HCT116 (cell line): Measurements from ENCODE around the gene IL17B.

Source experiments
- FOSL1 ChIP-seq: IDR thresholded peaks from 2 replicates; pipeline ENCODE4 v1.6.1; 2012; ENCODE audit warnings: low read depth
- POLR2A ChIP-seq: IDR thresholded peaks from 2 replicates; pipeline ENCODE4 v1.7.0; 2011; ENCODE audit warnings: borderline replicate concordance; ENCODE audit not compliant: insufficient read depth, insufficient read length; ENCODE audit errors: extremely low read depth
- POLR2AphosphoS5 ChIP-seq: IDR thresholded peaks from 2 replicates; pipeline ENCODE4 v1.6.1; 2011; ENCODE audit warnings: mild to moderate bottlenecking, low read depth, low read length, moderate library complexity
- RAD21 ChIP-seq: IDR thresholded peaks from 2 replicates; pipeline ENCODE4 v1.6.1; 2012; ENCODE audit warnings: low read depth, mild to moderate bottlenecking
- SIN3A ChIP-seq: IDR thresholded peaks from 2 replicates; pipeline ENCODE4 v1.6.1; 2012; ENCODE audit warnings: low read depth
- YY1 ChIP-seq: IDR thresholded peaks from 2 replicates; pipeline ENCODE4 v1.6.1; 2011; ENCODE audit warnings: low read length, low read depth, moderate library complexity, mild to moderate bottlenecking; ENCODE audit not compliant: insufficient replicate concordance; ENCODE audit errors: extremely low read depth
- TF ChIP-seq, protein P1 (sequence below): IDR thresholded peaks from 2 replicates; pipeline ENCODE4 v1.6.1; 2012; ENCODE audit warnings: low read depth
- TF ChIP-seq, protein P2 (sequence below), 3 experiments: fragments of 200-600 bp in 1 of 3; sonication (generic) in 1 of 3; IDR thresholded peaks in 2 of 3; conservative IDR thresholded peaks in 1 of 3; 2 replicates each; pipeline ENCODE4 v1.5.1; 2012 to 2017; ENCODE audit warnings: low read depth in 2 of 3, low read length in 2 of 3, antibody characterized with exemption in 1 of 3, borderline replicate concordance in 1 of 3, control low read depth in 1 of 3, mild to moderate bottlenecking in 1 of 3, mixed read lengths in 1 of 3, mixed run types in 1 of 3, moderate library complexity in 1 of 3; ENCODE audit not compliant: insufficient read depth in 1 of 3

DNA sequence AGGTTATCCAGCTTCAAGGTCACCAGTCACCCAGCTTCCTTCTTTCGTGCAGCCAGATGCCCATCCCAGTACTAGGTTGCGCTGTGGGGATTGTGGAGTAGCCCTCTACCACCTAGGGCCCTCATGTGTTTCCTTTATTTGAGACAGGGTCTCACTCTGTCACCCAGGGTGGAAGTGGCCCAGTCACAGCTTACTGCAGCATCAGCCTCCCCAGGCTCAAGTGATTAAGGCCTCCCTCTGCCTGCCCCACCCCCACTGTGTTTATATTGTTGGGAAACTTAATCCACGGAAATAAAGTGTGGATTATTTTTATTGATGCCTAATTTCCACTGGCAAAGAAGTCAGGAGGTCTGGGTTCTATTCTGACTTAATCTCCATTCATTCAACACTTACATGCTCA, 4.3 kb downstream of the IL17B start:
- TF ChIP-seq, protein P1, sequence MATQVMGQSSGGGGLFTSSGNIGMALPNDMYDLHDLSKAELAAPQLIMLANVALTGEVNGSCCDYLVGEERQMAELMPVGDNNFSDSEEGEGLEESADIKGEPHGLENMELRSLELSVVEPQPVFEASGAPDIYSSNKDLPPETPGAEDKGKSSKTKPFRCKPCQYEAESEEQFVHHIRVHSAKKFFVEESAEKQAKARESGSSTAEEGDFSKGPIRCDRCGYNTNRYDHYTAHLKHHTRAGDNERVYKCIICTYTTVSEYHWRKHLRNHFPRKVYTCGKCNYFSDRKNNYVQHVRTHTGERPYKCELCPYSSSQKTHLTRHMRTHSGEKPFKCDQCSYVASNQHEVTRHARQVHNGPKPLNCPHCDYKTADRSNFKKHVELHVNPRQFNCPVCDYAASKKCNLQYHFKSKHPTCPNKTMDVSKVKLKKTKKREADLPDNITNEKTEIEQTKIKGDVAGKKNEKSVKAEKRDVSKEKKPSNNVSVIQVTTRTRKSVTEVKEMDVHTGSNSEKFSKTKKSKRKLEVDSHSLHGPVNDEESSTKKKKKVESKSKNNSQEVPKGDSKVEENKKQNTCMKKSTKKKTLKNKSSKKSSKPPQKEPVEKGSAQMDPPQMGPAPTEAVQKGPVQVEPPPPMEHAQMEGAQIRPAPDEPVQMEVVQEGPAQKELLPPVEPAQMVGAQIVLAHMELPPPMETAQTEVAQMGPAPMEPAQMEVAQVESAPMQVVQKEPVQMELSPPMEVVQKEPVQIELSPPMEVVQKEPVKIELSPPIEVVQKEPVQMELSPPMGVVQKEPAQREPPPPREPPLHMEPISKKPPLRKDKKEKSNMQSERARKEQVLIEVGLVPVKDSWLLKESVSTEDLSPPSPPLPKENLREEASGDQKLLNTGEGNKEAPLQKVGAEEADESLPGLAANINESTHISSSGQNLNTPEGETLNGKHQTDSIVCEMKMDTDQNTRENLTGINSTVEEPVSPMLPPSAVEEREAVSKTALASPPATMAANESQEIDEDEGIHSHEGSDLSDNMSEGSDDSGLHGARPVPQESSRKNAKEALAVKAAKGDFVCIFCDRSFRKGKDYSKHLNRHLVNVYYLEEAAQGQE: no peak
- TF ChIP-seq YY1: no peak
- TF ChIP-seq POLR2A: no peak
- TF ChIP-seq, protein P2, sequence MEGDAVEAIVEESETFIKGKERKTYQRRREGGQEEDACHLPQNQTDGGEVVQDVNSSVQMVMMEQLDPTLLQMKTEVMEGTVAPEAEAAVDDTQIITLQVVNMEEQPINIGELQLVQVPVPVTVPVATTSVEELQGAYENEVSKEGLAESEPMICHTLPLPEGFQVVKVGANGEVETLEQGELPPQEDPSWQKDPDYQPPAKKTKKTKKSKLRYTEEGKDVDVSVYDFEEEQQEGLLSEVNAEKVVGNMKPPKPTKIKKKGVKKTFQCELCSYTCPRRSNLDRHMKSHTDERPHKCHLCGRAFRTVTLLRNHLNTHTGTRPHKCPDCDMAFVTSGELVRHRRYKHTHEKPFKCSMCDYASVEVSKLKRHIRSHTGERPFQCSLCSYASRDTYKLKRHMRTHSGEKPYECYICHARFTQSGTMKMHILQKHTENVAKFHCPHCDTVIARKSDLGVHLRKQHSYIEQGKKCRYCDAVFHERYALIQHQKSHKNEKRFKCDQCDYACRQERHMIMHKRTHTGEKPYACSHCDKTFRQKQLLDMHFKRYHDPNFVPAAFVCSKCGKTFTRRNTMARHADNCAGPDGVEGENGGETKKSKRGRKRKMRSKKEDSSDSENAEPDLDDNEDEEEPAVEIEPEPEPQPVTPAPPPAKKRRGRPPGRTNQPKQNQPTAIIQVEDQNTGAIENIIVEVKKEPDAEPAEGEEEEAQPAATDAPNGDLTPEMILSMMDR (IDR thresholded peaks at IDR 0.05 in 2 of 3, conservative IDR thresholded peaks at IDR 0.05 in 1 of 3; ENCODE audit: borderline replicate concordance in 1 of 3, insufficient read depth in 1 of 3, low read depth in 2 of 3, low read length in 2 of 3): no peak
- no peak for TF ChIP-seq FOSL1
- no peak for TF ChIP-seq SIN3A
- TF ChIP-seq POLR2AphosphoS5: no peak
- TF ChIP-seq RAD21: no peak
